Measurements from ENCODE around the gene ELL. TPM values are rescaled to one million over a fixed set of nuclear protein-coding genes. Genes with fewer than 3 reads are reported as not detected.

Gene ELL
- total RNA-seq, 1 experiment from 2014 or later, result 17.3 TPM

DNA sequence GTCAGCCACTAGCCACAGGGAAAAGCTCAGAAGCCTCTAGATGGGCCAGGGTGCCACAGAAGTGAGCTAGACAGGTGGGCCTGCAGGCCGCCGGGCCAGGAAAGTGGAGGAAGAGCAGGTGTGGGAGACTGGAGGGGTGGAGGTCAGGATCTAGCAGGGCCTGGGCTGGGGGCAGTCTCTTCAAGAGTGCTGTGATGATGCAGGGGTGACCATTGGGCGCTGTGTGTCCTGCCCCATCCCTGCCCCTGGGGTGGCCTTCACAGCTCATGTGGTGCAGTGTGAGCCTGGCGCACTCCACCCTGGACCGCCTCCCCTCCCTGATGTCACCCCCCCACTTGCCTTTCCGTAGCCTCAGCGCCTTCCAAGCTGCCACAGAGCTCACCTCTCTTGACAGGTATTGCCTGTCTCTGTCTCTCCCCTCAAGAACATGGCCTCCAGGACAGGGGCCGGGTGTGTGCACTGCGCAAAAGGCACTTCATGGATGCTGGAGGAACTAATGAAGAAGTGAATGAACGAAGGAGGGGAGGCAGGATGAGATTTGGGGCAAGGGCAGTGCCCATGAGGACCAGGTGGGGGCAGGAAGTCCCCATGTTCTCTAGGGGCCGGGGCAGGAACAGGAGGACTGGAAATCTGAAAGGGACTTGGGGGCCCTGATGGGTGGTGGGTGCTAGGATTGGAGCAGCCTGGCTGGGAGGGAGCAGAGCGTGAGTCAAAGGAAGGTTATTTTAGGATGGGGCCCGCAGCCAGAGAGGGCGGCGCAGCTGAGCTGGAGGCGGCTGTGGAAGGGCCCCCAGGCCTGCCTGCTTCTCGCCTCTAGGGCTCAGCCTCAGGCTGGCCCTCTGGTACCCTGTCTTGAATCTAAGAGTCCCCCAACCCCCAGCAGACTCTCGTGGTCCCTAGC, 96.1 kb downstream of the ELL start (continued):
- TF ChIP-seq, protein P1, sequence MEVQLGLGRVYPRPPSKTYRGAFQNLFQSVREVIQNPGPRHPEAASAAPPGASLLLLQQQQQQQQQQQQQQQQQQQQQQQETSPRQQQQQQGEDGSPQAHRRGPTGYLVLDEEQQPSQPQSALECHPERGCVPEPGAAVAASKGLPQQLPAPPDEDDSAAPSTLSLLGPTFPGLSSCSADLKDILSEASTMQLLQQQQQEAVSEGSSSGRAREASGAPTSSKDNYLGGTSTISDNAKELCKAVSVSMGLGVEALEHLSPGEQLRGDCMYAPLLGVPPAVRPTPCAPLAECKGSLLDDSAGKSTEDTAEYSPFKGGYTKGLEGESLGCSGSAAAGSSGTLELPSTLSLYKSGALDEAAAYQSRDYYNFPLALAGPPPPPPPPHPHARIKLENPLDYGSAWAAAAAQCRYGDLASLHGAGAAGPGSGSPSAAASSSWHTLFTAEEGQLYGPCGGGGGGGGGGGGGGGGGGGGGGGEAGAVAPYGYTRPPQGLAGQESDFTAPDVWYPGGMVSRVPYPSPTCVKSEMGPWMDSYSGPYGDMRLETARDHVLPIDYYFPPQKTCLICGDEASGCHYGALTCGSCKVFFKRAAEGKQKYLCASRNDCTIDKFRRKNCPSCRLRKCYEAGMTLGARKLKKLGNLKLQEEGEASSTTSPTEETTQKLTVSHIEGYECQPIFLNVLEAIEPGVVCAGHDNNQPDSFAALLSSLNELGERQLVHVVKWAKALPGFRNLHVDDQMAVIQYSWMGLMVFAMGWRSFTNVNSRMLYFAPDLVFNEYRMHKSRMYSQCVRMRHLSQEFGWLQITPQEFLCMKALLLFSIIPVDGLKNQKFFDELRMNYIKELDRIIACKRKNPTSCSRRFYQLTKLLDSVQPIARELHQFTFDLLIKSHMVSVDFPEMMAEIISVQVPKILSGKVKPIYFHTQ (CRISPR knock-in tag; IDR thresholded peaks at IDR 0.05), result no peak
- TF ChIP-seq CREM (CRISPR knock-in tag; IDR thresholded peaks at IDR 0.05), result no peak
- TF ChIP-seq, protein P2, sequence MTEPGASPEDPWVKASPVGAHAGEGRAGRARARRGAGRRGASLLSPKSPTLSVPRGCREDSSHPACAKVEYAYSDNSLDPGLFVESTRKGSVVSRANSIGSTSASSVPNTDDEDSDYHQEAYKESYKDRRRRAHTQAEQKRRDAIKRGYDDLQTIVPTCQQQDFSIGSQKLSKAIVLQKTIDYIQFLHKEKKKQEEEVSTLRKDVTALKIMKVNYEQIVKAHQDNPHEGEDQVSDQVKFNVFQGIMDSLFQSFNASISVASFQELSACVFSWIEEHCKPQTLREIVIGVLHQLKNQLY (CRISPR knock-in tag; IDR thresholded peaks at IDR 0.05), result no peak
- no peak for TF ChIP-seq ZNF121 (CRISPR knock-in tag; IDR thresholded peaks at IDR 0.05)
- TF ChIP-seq, protein P3, sequence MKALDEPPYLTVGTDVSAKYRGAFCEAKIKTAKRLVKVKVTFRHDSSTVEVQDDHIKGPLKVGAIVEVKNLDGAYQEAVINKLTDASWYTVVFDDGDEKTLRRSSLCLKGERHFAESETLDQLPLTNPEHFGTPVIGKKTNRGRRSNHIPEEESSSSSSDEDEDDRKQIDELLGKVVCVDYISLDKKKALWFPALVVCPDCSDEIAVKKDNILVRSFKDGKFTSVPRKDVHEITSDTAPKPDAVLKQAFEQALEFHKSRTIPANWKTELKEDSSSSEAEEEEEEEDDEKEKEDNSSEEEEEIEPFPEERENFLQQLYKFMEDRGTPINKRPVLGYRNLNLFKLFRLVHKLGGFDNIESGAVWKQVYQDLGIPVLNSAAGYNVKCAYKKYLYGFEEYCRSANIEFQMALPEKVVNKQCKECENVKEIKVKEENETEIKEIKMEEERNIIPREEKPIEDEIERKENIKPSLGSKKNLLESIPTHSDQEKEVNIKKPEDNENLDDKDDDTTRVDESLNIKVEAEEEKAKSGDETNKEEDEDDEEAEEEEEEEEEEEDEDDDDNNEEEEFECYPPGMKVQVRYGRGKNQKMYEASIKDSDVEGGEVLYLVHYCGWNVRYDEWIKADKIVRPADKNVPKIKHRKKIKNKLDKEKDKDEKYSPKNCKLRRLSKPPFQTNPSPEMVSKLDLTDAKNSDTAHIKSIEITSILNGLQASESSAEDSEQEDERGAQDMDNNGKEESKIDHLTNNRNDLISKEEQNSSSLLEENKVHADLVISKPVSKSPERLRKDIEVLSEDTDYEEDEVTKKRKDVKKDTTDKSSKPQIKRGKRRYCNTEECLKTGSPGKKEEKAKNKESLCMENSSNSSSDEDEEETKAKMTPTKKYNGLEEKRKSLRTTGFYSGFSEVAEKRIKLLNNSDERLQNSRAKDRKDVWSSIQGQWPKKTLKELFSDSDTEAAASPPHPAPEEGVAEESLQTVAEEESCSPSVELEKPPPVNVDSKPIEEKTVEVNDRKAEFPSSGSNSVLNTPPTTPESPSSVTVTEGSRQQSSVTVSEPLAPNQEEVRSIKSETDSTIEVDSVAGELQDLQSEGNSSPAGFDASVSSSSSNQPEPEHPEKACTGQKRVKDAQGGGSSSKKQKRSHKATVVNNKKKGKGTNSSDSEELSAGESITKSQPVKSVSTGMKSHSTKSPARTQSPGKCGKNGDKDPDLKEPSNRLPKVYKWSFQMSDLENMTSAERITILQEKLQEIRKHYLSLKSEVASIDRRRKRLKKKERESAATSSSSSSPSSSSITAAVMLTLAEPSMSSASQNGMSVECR (CRISPR knock-in tag; IDR thresholded peaks at IDR 0.05; ENCODE audit: borderline replicate concordance), result no peak
- TF ChIP-seq TCF7 (CRISPR knock-in tag; IDR thresholded peaks at IDR 0.05; ENCODE audit: low read depth), result no peak
- TF ChIP-seq, protein P4, sequence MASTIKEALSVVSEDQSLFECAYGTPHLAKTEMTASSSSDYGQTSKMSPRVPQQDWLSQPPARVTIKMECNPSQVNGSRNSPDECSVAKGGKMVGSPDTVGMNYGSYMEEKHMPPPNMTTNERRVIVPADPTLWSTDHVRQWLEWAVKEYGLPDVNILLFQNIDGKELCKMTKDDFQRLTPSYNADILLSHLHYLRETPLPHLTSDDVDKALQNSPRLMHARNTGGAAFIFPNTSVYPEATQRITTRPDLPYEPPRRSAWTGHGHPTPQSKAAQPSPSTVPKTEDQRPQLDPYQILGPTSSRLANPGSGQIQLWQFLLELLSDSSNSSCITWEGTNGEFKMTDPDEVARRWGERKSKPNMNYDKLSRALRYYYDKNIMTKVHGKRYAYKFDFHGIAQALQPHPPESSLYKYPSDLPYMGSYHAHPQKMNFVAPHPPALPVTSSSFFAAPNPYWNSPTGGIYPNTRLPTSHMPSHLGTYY (CRISPR knock-in tag; IDR thresholded peaks at IDR 0.05), result no peak
- TF ChIP-seq, protein P5, sequence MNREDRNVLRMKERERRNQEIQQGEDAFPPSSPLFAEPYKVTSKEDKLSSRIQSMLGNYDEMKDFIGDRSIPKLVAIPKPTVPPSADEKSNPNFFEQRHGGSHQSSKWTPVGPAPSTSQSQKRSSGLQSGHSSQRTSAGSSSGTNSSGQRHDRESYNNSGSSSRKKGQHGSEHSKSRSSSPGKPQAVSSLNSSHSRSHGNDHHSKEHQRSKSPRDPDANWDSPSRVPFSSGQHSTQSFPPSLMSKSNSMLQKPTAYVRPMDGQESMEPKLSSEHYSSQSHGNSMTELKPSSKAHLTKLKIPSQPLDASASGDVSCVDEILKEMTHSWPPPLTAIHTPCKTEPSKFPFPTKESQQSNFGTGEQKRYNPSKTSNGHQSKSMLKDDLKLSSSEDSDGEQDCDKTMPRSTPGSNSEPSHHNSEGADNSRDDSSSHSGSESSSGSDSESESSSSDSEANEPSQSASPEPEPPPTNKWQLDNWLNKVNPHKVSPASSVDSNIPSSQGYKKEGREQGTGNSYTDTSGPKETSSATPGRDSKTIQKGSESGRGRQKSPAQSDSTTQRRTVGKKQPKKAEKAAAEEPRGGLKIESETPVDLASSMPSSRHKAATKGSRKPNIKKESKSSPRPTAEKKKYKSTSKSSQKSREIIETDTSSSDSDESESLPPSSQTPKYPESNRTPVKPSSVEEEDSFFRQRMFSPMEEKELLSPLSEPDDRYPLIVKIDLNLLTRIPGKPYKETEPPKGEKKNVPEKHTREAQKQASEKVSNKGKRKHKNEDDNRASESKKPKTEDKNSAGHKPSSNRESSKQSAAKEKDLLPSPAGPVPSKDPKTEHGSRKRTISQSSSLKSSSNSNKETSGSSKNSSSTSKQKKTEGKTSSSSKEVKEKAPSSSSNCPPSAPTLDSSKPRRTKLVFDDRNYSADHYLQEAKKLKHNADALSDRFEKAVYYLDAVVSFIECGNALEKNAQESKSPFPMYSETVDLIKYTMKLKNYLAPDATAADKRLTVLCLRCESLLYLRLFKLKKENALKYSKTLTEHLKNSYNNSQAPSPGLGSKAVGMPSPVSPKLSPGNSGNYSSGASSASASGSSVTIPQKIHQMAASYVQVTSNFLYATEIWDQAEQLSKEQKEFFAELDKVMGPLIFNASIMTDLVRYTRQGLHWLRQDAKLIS (CRISPR knock-in tag; IDR thresholded peaks at IDR 0.05; ENCODE audit: borderline replicate concordance), result no peak

DNA sequence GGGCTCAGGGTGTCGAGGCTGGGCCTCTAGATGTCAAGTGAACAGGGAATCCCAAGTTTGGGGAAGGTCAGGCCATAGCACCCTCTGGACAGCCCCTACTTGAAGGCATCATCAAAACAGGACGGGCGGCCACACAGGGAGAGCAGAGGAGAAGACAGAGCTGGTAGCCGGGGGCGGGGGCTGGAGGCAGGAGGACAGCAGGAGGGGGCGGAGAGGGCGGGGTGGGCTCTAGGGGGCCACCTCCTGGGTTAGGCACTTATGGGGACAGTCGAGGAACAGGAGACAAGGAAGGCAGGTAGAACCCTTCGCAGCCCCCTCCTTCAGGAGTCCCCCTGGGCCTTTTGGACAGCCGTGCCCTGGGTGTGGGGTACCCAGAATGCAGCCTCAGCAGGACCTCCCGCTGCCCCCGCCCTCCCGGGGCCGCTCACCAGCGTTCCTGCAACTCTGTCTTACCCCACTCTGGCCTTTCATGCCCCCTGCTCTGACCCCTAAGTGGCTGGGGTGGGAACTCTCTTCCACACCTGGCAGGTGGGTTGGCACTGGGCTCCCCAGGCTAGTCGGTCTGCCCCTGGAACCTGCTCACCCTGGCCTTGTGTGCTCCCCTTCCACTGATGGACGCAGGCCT, 96.9 kb downstream of the ELL start:
- TF ChIP-seq NFYB (CRISPR knock-in tag; conservative IDR thresholded peaks at IDR 0.05; ENCODE audit: low read depth), result no peak
- TF ChIP-seq, protein P6, sequence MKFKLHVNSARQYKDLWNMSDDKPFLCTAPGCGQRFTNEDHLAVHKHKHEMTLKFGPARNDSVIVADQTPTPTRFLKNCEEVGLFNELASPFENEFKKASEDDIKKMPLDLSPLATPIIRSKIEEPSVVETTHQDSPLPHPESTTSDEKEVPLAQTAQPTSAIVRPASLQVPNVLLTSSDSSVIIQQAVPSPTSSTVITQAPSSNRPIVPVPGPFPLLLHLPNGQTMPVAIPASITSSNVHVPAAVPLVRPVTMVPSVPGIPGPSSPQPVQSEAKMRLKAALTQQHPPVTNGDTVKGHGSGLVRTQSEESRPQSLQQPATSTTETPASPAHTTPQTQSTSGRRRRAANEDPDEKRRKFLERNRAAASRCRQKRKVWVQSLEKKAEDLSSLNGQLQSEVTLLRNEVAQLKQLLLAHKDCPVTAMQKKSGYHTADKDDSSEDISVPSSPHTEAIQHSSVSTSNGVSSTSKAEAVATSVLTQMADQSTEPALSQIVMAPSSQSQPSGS (CRISPR knock-in tag; IDR thresholded peaks at IDR 0.05; ENCODE audit: borderline replicate concordance, low read depth), result no peak
- TF ChIP-seq ELF4 (CRISPR knock-in tag; IDR thresholded peaks at IDR 0.05; ENCODE audit: low read depth), result no peak
- TF ChIP-seq, protein P7, sequence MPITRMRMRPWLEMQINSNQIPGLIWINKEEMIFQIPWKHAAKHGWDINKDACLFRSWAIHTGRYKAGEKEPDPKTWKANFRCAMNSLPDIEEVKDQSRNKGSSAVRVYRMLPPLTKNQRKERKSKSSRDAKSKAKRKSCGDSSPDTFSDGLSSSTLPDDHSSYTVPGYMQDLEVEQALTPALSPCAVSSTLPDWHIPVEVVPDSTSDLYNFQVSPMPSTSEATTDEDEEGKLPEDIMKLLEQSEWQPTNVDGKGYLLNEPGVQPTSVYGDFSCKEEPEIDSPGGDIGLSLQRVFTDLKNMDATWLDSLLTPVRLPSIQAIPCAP (CRISPR knock-in tag; IDR thresholded peaks at IDR 0.05), result no peak
- TF ChIP-seq, protein P8, sequence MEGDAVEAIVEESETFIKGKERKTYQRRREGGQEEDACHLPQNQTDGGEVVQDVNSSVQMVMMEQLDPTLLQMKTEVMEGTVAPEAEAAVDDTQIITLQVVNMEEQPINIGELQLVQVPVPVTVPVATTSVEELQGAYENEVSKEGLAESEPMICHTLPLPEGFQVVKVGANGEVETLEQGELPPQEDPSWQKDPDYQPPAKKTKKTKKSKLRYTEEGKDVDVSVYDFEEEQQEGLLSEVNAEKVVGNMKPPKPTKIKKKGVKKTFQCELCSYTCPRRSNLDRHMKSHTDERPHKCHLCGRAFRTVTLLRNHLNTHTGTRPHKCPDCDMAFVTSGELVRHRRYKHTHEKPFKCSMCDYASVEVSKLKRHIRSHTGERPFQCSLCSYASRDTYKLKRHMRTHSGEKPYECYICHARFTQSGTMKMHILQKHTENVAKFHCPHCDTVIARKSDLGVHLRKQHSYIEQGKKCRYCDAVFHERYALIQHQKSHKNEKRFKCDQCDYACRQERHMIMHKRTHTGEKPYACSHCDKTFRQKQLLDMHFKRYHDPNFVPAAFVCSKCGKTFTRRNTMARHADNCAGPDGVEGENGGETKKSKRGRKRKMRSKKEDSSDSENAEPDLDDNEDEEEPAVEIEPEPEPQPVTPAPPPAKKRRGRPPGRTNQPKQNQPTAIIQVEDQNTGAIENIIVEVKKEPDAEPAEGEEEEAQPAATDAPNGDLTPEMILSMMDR (IDR thresholded peaks at IDR 0.05), result no peak
- TF ChIP-seq HMGA2 (CRISPR knock-in tag; IDR thresholded peaks at IDR 0.05), result no peak
- no peak for TF ChIP-seq KAT7 (CRISPR knock-in tag; IDR thresholded peaks at IDR 0.05; ENCODE audit: borderline replicate concordance)
- ChIA-PET CTCF (interaction anchor here (0.6 to 3.5 kb wide), 8 partner anchors 12 to 147 kb away, joined by 3 to 15 read pairs (median 4); partner anchors contain the start of gene LRRC25), POLR2A (no interaction called here)
- Mint-ChIP-seq H3K4me3 (no peak overlapping the region), H3K36me3 (no peaks in the 10 kb centered on the region), H3K27me3 (ENCODE audit: low read depth) (peaks cover 11% of the 10 kb centered on the region), H3K9me3 (no peaks in the 10 kb centered on the region), H3K4me1 (peaks cover 23% of the 10 kb centered on the region), H3K27ac (no peak overlapping the region)
- no peak for DNase-seq (ENCODE audit: low spot score)
- no peak for ATAC-seq
